ENCODE measurements around the gene RHBDL1.
A peak's percentile ranks its signal among the peaks of the same experiment; 100 is the strongest.

Gene RHBDL1

GRCh38 chr16:658679-659571 lies 16.5 kb upstream of the RHBDL1 start:
- no peak for DNase-seq

GRCh38 chr16:659618-660017 lies 15.9 kb upstream of the RHBDL1 start:
- no peak for DNase-seq

GRCh38 chr16:660132-660458 lies 15.4 kb upstream of the RHBDL1 start:
- no peak for DNase-seq

- DNase-seq = peak; percentile 92 to 97 (median 96)
Measured at GRCh38 chr16:660459-661183, 14.8 kb upstream of the RHBDL1 start.

- DNase-seq = no peak
Measured at GRCh38 chr16:661184-661821, 14.2 kb upstream of the RHBDL1 start.

GRCh38 chr16:662095-662494 lies 13.4 kb upstream of the RHBDL1 start:
- no peak for DNase-seq

- DNase-seq = no peak
Measured at GRCh38 chr16:662597-662996, 12.9 kb upstream of the RHBDL1 start.

- no peak for DNase-seq
Measured at GRCh38 chr16:666572-666971, 8.9 kb upstream of the RHBDL1 start.

GRCh38 chr16:667113-667779 lies 8.2 kb upstream of the RHBDL1 start:
- no peak for DNase-seq

- DNase-seq = peak; percentile 96 to 99 (median 99)
Measured at GRCh38 chr16:667780-668518, 7.5 kb upstream of the RHBDL1 start, which contains the start of gene RHOT2. RHOT2 (plus strand) TSS chr16:668132; CDS start chr16:668200, 68 bp downstream.

- peak in 2 of 3 donors; percentile 5 to 33 for DNase-seq
Measured at GRCh38 chr16:668519-669171, 6.8 kb upstream of the RHBDL1 start.

GRCh38 chr16:669666-670065 lies 5.8 kb upstream of the RHBDL1 start:
- no peak for DNase-seq

- no peak for DNase-seq
Measured at GRCh38 chr16:670485-671352, 4.8 kb upstream of the RHBDL1 start.

GRCh38 chr16:671353-672131 lies 3.9 kb upstream of the RHBDL1 start:
- no peak for DNase-seq

- no peak for DNase-seq
Measured at GRCh38 chr16:672371-672770, 3.1 kb upstream of the RHBDL1 start.

- DNase-seq = no peak
Measured at GRCh38 chr16:672851-673250, 2.6 kb upstream of the RHBDL1 start.

GRCh38 chr16:673399-673991 lies 2.0 kb upstream of the RHBDL1 start:
- no peak for DNase-seq

- no peak for DNase-seq
Measured at GRCh38 chr16:674214-674881, 1.1 kb upstream of the RHBDL1 start.

Data from suppressor macrophage treated with lipopolysaccharide for 1 hour (primary cell).